AG04449 (cell line): ENCODE results near the gene ABCC6.
"Not testable (repeated sequence)": the region's sequence is repeated elsewhere in the genome, so short reads cannot be mapped to it uniquely, and the experiment has no call there.

ENCODE experiments used
- CTCF ChIA-PET: fragments of 350-600 bp; formaldehyde crosslinking; extraction: SDS; loops from one replicate; lab custom pipeline; 2021; ENCODE audit warnings: antibody characterized with exemption; lab: Yijun Ruan, JAX
- POLR2A ChIA-PET: fragments of 400-600, 350-600 bp; formaldehyde crosslinking; extraction: SDS; loops from one replicate; lab custom pipeline; 2020; ENCODE audit warnings: antibody characterized with exemption, inconsistent platforms; lab: Yijun Ruan, JAX
- DNase-seq: peaks from one replicate; pipeline ENCODE4 v3.0.0-alpha.2; 2010; ENCODE audit warnings: low read depth, low spot score
- H3K4me3 ChIP-seq: 2 replicates; pipeline ENCODE4 v1.5.1; 2011; ENCODE audit warnings: low read depth, mild to moderate bottlenecking, control low read depth, low read length
- CTCF ChIP-seq: IDR thresholded peaks from one replicate; pipeline ENCODE4 v1.5.1; 2011; ENCODE audit warnings: mild to moderate bottlenecking, moderate library complexity, low read length, control low read depth, inconsistent platforms; ENCODE audit not compliant: insufficient read depth; ENCODE audit errors: missing control alignments

The ABCC6 gene

GRCh38 chr16:16191493-16192167 is 31.7 kb downstream of the ABCC6 start:
- TF ChIP-seq CTCF, result no peak
- H3K4me3 ChIP-seq, result no peak overlapping the region
- no peak for DNase-seq
- ChIA-PET CTCF (interaction anchor here (1.1 to 1.2 kb wide), 2 partner anchors 15 to 426 kb away, joined by 3 to 4 read pairs; no protein-coding TSS in a partner anchor), POLR2A (no interaction called here)

GRCh38 chr16:16190966-16191365 is 32.3 kb downstream of the ABCC6 start:
- CTCF ChIA-PET, result interaction anchor here (1.1 kb wide), 1 partner anchor 425 kb away, joined by 4 read pairs; no protein-coding TSS in a partner anchor
- POLR2A ChIA-PET, H3K4me3 ChIP-seq, DNase-seq: not testable (repeated sequence)

GRCh38 chr16:16190546-16190945 is 32.7 kb downstream of the ABCC6 start:
- TF ChIP-seq CTCF, result no peak
- POLR2A ChIA-PET, result no interaction called here
- no peak overlapping the region for H3K4me3 ChIP-seq
- CTCF ChIA-PET, result interaction anchor here (1.1 kb wide), 1 partner anchor 424 kb away, joined by 4 read pairs; no protein-coding TSS in a partner anchor
- no peak for DNase-seq

GRCh38 chr16:16189842-16190241 is 33.5 kb downstream of the ABCC6 start:
- DNase-seq, result no peak
- POLR2A ChIA-PET, result no interaction called here
- TF ChIP-seq CTCF, result no peak
- no peak overlapping the region for H3K4me3 ChIP-seq
- CTCF ChIA-PET, result no interaction called here

- POLR2A ChIA-PET, result no interaction called here
- no peak for TF ChIP-seq CTCF
- CTCF ChIA-PET, result interaction anchor here (0.9 to 3.3 kb wide), 3 partner anchors 11 to 32 kb away, joined by 3 to 17 read pairs (median 11); no protein-coding TSS in a partner anchor
- no peak for DNase-seq
- no peak overlapping the region for H3K4me3 ChIP-seq
These were observed 34.5 kb downstream of the ABCC6 start for GRCh38 chr16:16188827-16189226.

- DNase-seq, result no peak
- POLR2A ChIA-PET, result no interaction called here
- no peak for TF ChIP-seq CTCF
- H3K4me3 ChIP-seq, result no peak overlapping the region
- CTCF ChIA-PET, result interaction anchor here (0.6 to 3.3 kb wide), 7 partner anchors 8 to 409 kb away, joined by 3 to 17 read pairs (median 3); no protein-coding TSS in a partner anchor
These were observed 36.5 kb downstream of the ABCC6 start for GRCh38 chr16:16186820-16187219.
